Right renal cortex interstitium (tissue), 3 donors: ENCODE measurements around the gene IGFALS. TPM values are rescaled to one million over a fixed set of nuclear protein-coding genes. Genes with fewer than 3 reads are reported as not detected.

ENCODE experiments used
- DNase-seq, 3 donors: peaks; one replicate each; pipeline ENCODE4 v3.0.0-alpha.2; 2013; ENCODE audit warnings: low read depth in 3 of 3, low spot score in 2 of 3
- polyA plus RNA-seq, 3 donors: library from polyadenylated mRNA; unstranded; fragments of 120-200 nt; gene quantifications; one replicate each; pipeline ENCODE4 v1.2.1, GENCODE V29; 2013; ENCODE audit not compliant: insufficient read length in 3 of 3

IGFALS gene
- polyA plus RNA-seq, 3 donors, result 1.3 to 2.0 (median 2.0) TPM

GRCh38 chr16:1767116-1767994, 26.1 kb downstream of the IGFALS start:
- no peak for DNase-seq

DNA sequence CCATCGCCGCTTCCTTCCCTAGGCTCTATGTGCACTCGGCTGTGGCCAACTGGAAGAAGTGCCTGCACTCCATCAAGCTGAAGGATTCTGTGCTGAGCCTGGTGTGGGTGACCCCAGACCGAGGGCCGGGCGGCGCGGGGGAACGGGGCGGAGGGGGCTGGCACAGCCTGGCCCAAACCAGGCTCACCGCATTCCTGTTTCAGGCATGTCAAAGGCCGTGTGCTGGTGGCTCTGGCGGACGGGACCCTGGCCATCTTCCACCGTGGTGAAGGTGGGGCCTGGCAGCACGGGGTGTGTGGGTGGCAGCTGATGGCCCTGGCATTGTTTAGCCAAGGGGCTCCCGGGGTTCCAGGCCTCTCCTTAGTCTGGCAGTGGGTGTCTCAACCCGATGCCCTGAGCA, 26.8 kb downstream of the IGFALS start:
- DNase-seq, result no peak

- DNase-seq, result no peak
These were observed 27.3 kb downstream of the IGFALS start for GRCh38 chr16:1766231-1766630.

GRCh38 chr16:1765826-1766225, 27.7 kb downstream of the IGFALS start:
- no peak for DNase-seq

DNA sequence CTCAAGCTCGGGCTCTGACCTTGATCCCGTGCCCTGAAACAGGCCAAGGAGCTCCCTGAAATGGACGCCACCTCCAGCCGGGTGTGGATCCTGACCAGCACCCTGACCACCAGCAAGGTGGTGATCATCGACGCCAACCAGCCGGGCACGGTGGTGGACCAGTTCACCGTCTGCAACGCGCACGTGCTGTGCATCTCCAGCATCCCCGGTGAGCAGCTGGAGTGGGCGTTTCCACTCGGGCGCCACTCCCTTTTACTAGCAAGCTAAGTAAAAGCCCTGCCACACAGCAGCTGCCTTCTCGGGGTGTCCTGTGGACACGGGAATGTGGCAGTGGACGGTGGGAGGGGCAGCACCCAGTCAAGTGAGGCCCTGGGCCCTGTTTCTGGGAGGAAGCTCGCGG, 28.5 kb downstream of the IGFALS start:
- DNase-seq, result no peak

DNA sequence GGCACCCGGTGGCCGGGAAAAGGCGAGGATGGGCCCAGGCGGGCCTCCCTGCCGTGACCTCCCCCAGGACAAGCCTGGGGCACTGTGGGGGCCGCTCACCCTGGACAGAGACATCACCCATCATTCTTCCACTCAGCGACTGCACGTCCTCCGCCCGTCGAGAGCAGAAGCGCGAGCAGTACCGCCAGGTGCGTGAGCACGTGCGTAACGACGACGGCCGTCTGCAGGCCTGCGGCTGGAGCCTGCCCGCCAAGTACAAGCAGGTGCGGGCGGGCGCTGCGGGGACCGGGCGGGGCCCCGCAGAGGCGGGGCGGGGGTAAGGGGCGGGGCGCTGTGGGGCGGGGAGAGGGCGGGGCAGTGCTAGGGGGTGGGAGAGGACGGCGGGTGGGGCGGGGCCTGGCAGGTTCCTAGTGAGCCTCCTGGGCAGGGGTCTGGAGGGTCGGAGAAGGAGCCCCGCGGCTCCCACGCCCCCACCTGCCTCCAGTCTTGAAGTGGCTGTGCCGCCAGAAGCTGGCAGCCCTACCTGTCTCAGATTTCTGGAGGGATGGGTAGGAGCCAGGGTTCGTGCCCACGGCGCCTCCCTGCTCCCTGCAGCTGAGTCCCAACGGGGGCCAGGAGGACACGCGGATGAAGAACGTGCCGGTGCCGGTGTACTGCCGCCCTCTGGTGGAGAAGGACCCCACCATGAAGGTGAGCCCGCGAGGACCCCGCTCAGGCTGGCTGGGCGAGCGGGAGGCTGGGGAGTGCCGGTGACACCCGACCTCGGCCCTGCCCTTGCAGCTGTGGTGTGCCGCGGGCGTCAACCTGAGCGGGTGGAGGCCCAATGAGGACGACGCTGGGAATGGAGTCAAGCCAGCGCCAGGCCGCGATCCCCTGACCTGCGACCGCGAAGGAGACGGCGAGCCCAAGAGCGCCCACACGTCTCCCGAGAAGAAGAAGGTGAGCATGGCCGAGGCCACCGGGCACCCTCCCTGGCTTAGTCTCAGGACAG, 29.7 kb downstream of the IGFALS start:
- no peak for DNase-seq

DNA sequence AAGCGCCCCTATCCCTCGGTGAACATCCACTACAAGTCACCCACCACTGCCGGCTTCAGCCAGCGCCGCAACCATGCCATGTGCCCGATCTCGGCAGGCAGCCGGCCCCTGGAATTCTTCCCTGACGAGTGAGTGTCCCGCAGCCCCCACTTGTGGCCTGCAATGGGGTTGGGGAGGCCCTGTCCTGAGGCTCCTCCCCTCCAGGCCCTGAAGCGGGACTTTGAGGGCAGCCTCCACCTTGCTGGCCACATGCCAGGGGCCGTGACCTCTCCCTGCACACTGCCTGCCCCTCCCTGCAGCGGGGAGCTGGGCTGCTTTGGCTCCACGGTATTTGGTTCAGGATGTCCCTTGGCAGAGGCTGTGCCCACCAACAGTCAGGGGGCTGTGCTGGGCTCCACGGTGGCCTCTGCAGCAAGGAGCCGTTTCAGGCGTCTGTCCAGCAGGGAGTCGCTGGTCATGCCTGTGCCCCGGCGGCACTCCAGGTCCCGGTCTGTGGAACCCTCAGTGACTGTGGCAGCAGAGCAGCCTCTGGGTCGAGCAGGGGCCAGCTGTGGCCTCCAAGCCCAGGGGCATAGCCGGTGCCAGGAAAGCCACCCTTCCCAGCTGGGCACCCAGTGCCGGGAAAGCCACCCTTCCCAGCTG, 30.5 kb downstream of the IGFALS start:
- no peak for DNase-seq

GRCh38 chr16:1762196-1762878, 31.2 kb downstream of the IGFALS start:
- DNase-seq, result no peak

- DNase-seq, result no peak
These were observed 31.8 kb downstream of the IGFALS start for GRCh38 chr16:1761751-1762150.

- DNase-seq, result no peak
These were observed 32.6 kb downstream of the IGFALS start for GRCh38 chr16:1760911-1761310.

- no peak for DNase-seq
These were observed 34.0 kb downstream of the IGFALS start for GRCh38 chr16:1759511-1759910.

DNA sequence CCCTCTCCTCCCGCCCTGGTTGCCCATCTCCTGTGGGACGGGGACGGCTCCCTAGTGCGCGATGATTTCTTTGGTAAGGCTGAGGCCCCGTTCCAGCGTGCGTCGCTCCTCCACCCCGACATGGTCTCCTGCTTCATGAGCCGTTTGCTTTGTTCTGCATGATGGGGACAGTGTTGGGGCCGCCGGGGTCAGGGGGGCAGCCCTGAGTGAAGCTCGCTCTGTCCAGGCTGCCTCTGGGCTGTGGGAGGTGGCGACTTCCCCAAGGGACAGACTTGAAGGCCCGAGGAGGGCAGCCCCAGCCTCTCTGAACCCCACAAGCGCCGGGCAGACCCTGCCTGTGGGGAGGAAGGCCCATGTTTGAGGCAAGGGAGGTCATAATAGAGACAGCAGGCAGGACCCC, 34.6 kb downstream of the IGFALS start:
- no peak for DNase-seq

DNA sequence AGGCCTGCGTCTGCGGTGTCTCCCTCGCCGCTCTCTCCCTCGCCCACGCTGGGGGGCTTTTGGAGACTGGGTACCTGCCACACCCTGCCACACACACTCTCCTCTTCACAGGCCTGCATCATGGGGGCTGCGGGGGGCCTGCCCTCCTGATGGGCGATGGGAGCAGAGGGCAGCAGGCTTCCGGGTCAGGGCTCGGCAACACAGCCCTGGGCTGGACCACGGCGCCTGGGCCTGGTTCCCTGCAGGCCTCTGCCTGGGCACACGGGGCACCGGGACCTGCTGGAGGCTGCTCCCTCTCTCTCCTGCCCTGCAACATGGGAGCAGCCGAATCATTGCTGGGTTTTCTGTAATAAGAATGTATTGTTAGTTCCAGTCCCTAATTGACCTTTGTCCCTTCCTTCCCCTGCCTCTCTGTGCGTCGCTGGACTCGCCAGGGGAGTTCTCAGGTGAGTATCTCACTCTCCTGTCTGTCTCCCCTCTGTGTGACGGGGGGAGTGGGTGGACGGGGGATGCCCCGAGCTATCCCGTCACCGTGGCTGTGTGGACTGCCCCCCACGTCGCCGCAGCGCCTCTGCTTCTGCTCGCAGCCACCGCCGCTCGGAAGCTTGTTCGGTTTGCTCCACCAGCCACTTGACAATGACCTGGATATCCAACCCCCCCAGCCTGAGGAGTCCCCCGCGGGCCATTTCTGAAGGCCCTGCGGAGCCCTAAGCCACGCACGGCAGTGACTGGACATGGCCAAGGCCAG, 35.6 kb downstream of the IGFALS start:
- DNase-seq, result no peak

DNA sequence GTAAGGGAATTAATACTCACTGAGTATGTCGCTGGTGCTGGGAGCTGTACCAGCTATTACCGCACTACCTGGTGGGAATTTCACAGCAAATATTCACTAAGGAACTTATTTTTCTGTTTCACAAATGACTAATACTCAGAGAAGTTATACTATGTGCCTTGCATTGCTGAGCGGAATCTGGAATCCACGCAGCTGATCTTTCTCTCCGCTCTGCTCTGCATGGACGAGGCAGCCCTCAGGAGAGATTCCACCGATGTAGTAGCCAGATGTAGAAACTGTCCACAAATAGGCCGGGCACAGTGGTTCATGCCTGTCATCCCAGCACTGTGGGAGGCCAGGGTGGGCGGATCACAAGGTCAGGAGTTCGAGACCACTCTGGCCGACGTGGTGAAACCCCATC, 39.3 kb downstream of the IGFALS start:
- no peak for DNase-seq

GRCh38 chr16:1752853-1753252, 40.7 kb downstream of the IGFALS start:
- DNase-seq, result no peak

GRCh38 chr16:1751946-1752345, 41.6 kb downstream of the IGFALS start:
- no peak for DNase-seq

GRCh38 chr16:1749152-1750117, 44.1 kb downstream of the IGFALS start:
- DNase-seq, result no peak

- no peak for DNase-seq
These were observed 45.6 kb downstream of the IGFALS start for GRCh38 chr16:1747934-1748333.
